ENCODE measurements around the gene METTL25.

The METTL25 gene

DNA sequence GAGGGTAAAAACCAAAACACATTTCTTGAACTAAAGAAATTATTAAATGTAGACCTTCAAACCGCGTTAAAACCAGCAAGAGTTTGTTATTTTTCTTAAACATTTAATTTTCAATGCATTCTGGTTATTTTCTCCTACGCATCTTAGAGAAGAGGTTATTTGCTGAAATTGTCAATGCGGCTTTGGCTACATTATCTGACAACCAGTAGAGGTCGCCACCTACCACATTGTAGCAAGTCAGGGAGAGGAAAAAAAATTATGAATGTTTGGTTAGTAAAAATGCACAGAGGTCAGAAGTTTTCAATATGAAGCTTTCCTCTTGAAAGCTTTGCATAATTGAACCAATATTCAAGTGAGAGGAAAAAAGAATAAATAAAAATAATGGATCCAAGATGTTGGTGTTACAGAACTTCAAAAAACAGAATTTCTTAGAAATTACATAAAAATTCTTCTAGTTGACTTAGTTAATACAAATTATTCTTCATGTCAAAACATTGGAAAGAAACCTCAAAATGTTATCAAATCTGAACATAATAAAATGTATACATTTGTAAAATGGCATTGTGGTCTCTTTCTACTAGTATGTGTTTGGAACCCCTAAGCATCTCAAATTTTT lies 168.9 kb downstream of the METTL25 start:
- DNase-seq (ENCODE audit: low spot score): peak; percentile 54

Data from GM03348 (cell line).